H1 (cell line): ENCODE results near the gene CXCL1. TPM values are rescaled to one million over a fixed set of nuclear protein-coding genes. Genes with fewer than 3 reads are reported as not detected.

Experiments used
- ATF3 ChIP-seq: IDR thresholded peaks from 2 replicates; pipeline ENCODE4 v1.6.1; 2011; ENCODE audit warnings: low read depth, mild to moderate bottlenecking, low read length; ENCODE audit not compliant: insufficient read depth
- BACH1 ChIP-seq: IDR thresholded peaks from 2 replicates; pipeline ENCODE4 v1.6.1; 2012; ENCODE audit warnings: low read length, improper control_type of control experiment
- CHD7 ChIP-seq: fragments of 300-600 bp; sonication (generic); IDR thresholded peaks from 2 replicates; pipeline ENCODE4 v1.7.1; 2012; ENCODE audit warnings: low read length, moderate library complexity, mild to moderate bottlenecking, inconsistent platforms; ENCODE audit not compliant: insufficient replicate concordance
- TBP ChIP-seq: IDR thresholded peaks from 2 replicates; pipeline ENCODE4 v1.6.1; 2011; ENCODE audit warnings: low read depth, low read length, improper control_type of control experiment
- polyA plus RNA-seq, 7 experiments: library from polyadenylated mRNA; depleted of rRNA in 3 of 7; stranded (reverse) in 5 of 7; unstranded in 2 of 7; fragments of >200 nt in 5 of 7; fragments of 200-250 nt in 2 of 7; gene quantifications; 1 replicate in 5 of 7; 2 replicates in 1 of 7; 4 replicates in 1 of 7; pipeline versions ENCODE4 v1.2.1 to v1.2.3, GENCODE V29; 2011 to 2013; ENCODE audit warnings: missing spikeins in 2 of 7, mixed read lengths in 2 of 7
- total RNA-seq: library from RNA; stranded (reverse); fragmentation: NEBNext Ultra II Directional; extraction: Animal tissue kit (Norgen Biotek cat#: 25700); gene quantifications from 2 replicates; pipeline ENCODE4 v1.2.1, GENCODE V29; 2021
- TF ChIP-seq, protein P1 (sequence below): IDR thresholded peaks from 2 replicates; pipeline ENCODE4 v1.6.1; 2012; ENCODE audit warnings: low read length, inconsistent platforms

CXCL1 gene
- total and polyA plus RNA-seq, 2 of the 8 experiments (the other 6 are each of a cell fraction or from before 2014, with no cell fraction given), result 0.77 to 0.80 TPM

DNA sequence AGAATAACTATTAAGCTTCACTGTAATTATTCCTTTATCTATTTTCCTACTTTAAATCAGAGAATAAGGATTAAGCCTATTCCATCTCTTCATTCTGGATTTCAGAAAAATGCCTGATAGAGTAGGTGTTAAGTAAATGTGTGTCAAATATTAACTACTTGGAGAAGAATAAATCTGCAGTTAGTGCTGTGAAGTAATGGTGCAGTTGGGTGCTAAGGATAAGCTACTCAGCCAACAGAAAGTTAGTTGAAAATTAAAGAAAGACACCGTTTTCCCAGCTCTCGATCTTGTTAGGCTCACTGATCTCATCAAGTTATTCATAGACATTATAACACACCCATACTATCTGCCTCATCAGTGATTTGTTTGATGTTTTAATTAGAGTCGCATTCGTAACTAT, 9.0 kb upstream of the CXCL1 start (continued):
- TF ChIP-seq TBP (no peak), CHD7 (no peak), BACH1 (no peak), ATF3 (no peak)
- TF ChIP-seq, protein P1, sequence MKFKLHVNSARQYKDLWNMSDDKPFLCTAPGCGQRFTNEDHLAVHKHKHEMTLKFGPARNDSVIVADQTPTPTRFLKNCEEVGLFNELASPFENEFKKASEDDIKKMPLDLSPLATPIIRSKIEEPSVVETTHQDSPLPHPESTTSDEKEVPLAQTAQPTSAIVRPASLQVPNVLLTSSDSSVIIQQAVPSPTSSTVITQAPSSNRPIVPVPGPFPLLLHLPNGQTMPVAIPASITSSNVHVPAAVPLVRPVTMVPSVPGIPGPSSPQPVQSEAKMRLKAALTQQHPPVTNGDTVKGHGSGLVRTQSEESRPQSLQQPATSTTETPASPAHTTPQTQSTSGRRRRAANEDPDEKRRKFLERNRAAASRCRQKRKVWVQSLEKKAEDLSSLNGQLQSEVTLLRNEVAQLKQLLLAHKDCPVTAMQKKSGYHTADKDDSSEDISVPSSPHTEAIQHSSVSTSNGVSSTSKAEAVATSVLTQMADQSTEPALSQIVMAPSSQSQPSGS, result no peak
- TF ChIP-seq, all 59 proteins: peak for 0
